Nephron (organoid): ENCODE data around the gene TUBB4B.
A peak's percentile ranks its signal among the peaks of the same experiment; 100 is the strongest.

Source experiments
- H3K27ac Mint-ChIP-seq, 3 experiments: 2 replicates each; pipeline ENCODE4 v1.8.0; 2020; ENCODE audit warnings: mixed read lengths in 3 of 3, mild to moderate bottlenecking in 2 of 3, moderate library complexity in 1 of 3
- H3K27me3 Mint-ChIP-seq: 2 replicates; pipeline ENCODE4 v1.8.0; 2021; ENCODE audit warnings: low read depth, mild to moderate bottlenecking, moderate library complexity, mixed read lengths
- H3K36me3 Mint-ChIP-seq: 2 replicates; pipeline ENCODE4 v1.8.0; 2020; ENCODE audit warnings: low read depth, mixed read lengths
- H3K4me1 Mint-ChIP-seq: 2 replicates; pipeline ENCODE4 v1.8.0; 2020; ENCODE audit warnings: mixed read lengths
- H3K4me3 Mint-ChIP-seq, 3 experiments: 2 replicates each; pipeline ENCODE4 v1.8.0; 2020; ENCODE audit warnings: mild to moderate bottlenecking in 3 of 3, mixed read lengths in 3 of 3, moderate library complexity in 2 of 3
- H3K9me3 Mint-ChIP-seq: 2 replicates; pipeline ENCODE4 v1.8.0; 2020; ENCODE audit warnings: mixed read lengths
- TF ChIP-seq, protein P1 (sequence below), 3 experiments: fragments of 200-600 bp; sonication (generic); IDR thresholded peaks; one replicate each; pipeline ENCODE4 v1.5.0; 2021; ENCODE audit warnings: antibody characterized with exemption in 3 of 3; ENCODE audit not compliant: unreplicated experiment in 3 of 3

Gene TUBB4B

DNA sequence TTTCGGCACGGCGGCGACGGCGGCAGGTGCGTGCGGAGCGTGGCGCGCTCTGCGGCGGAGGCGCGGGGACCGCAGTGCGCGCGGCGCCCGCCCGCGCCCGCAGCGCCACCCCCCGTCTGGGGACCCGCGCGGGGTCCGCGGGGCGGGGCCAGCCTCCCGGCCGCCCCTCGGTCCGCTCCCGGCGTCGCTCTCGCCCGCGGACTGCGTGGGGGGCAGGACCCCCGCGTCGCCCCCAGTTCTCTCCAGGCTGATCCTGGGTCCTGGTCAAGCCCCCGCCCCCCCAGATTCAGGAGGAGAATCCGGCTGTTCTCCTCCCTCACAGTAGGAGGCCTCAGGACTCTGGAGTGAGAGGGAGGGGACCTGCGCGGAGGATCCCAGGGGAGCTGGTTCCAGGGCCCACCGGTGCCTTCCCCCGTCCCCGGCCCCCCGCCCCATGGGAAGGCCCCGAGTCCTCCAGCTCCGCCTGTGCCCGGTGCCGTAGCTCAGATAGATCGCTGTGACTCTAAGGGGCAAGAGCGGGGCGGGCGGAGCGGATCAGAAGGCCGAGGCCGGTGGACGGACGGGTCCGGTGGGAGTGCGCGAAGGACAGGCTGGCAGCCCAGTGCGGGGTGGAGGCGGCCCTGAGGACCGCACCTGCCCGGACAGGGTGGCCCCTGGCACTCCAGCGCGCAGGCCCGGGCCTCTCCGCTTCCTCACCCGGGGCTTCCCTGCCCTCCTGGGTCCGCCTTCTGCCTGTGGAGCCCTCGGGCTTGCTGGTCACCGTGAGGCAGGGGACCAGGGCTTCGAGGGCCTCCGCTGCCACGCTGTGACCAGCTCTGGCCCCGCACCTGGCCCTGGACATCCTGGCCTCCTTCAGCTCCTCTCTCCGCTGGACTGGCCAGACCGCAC, 18.7 kb upstream of the TUBB4B start, which contains the start of gene RNF208:
Gene RNF208 (minus strand): TSS at position 51 of the 888 bp plus-strand sequence. CDS start 1,028 bp downstream, outside the sequence.
- Mint-ChIP-seq H3K27ac (peak within 1 kb of the TSS in 2 of 3 experiments; percentile 68 to 74), H3K4me3 (peak within 1 kb of the TSS; percentile 84), H3K27me3 (peaks cover under 1% of the 10 kb centered on the region), H3K36me3 (no peaks in the 10 kb centered on the region), H3K4me1 (peaks cover 1% of the 10 kb centered on the region), H3K9me3 (no peaks in the 10 kb centered on the region)
- TF ChIP-seq, protein P1, sequence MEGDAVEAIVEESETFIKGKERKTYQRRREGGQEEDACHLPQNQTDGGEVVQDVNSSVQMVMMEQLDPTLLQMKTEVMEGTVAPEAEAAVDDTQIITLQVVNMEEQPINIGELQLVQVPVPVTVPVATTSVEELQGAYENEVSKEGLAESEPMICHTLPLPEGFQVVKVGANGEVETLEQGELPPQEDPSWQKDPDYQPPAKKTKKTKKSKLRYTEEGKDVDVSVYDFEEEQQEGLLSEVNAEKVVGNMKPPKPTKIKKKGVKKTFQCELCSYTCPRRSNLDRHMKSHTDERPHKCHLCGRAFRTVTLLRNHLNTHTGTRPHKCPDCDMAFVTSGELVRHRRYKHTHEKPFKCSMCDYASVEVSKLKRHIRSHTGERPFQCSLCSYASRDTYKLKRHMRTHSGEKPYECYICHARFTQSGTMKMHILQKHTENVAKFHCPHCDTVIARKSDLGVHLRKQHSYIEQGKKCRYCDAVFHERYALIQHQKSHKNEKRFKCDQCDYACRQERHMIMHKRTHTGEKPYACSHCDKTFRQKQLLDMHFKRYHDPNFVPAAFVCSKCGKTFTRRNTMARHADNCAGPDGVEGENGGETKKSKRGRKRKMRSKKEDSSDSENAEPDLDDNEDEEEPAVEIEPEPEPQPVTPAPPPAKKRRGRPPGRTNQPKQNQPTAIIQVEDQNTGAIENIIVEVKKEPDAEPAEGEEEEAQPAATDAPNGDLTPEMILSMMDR (IDR thresholded peaks at IDR 0.05; ENCODE audit: unreplicated experiment in 3 of 3): no peak

DNA sequence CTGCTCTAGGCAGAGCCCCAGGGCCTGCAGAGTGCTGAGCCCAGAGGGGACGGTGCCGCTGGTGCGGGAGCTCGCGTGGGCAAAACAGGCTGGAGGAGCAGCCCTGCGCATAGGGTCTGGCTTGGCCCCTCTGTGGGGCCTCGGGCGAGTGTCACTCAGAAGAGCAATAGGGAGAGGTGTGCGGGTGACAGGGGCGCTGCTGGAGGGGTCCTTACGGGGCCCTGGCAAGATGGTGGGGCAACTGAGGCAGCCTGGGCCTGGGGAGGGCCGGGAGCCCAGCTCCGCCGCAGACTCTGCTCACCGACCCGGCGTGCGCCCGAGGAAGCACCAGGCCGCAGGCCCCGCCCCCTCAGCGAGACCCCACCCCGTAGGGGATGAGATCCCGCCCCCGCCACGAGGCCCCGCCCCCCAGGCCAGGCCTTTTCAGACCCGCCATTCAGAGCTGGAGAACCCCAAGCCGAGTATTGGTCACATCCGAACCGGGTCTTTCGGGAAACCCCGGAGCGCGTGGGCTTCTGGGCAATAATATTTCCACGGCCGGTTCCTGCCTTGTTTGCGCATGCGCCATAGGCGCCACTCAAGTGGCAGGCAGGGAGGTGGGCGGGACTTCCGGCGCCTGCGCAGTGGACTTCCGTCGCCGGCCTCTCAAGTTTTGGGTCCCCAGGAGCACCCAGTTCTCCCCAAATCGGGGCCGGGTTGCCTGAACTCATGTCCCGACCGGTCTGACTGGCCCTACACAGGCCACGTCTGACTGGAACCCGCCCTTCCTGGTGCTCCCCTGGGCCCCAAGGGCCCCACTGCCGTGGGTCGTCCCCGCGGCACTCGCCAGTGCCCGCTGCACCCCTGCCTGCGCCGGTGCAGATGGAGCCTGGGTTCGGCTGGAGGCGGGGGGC, 17.8 kb upstream of the TUBB4B start:
- TF ChIP-seq, protein P1 (IDR thresholded peaks at IDR 0.05; ENCODE audit: unreplicated experiment in 3 of 3): no peak
- peaks cover 4% of the 10 kb centered on the region for H3K27me3 Mint-ChIP-seq

DNA sequence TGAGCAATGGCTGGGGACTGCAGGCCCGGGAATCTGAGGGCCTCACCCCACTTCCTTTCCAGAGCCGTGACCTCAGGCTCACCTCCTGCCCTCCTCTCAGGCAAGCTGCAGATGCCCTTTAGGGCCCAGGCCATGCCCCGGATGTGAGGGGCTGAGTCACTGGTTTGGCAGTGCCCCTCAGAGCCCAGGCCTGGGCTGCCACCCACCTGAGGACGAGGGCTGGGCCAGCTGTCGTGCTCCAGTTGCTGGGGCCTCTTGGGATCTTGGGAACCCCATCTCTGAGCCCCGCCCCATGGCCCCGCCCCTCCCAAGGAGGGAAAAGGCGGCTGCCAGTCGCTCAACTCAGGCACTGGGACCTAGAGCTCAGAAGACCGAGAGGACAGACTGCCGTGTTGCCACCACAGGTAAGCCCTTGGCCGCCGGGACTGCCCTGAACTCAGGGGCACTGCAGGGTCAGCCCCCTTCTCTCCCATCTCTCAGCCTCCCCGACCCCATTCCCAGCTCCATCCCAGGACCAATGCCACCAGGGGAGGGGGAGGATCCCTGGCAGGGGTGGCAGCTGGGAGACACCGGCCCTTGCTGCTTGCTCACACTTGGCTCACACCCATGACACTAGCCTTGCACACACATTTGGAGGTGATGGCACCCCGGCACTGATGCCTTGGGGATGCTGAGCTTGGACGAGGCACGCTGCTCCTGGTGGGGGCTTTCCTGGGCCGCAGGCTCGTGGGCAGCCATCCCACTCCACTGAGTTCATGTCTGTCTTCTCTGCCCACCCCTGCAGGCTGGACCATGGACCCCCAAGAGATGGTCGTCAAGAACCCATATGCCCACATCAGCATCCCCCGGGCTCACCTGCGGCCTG, 16.0 kb upstream of the TUBB4B start, which contains the start of gene CYSRT1:
Gene CYSRT1 (plus strand): TSS at position 345 of the 865 bp plus-strand sequence. CDS start 448 bp downstream, at position 793.
- Mint-ChIP-seq H3K27me3 (peaks cover 4% of the 10 kb centered on the region), H3K9me3 (no peaks in the 10 kb centered on the region), H3K4me1 (peaks cover 5% of the 10 kb centered on the region), H3K36me3 (no peaks in the 10 kb centered on the region), H3K27ac (peak within 1 kb of the TSS in 1 of 3 experiments; percentile 76), H3K4me3 (peak within 1 kb of the TSS; percentile 84)
- TF ChIP-seq, protein P1 (IDR thresholded peaks at IDR 0.05; ENCODE audit: unreplicated experiment in 3 of 3): no peak

More for the DNA sequence above, 17.8 kb upstream of the TUBB4B start:
- Mint-ChIP-seq H3K4me3 (peak overlapping the region; percentile 84), H3K27ac (peak overlapping the region in 2 of 3 experiments; percentile 68 to 74), H3K4me1 (peaks cover 5% of the 10 kb centered on the region), H3K9me3 (no peaks in the 10 kb centered on the region), H3K36me3 (no peaks in the 10 kb centered on the region)

DNA sequence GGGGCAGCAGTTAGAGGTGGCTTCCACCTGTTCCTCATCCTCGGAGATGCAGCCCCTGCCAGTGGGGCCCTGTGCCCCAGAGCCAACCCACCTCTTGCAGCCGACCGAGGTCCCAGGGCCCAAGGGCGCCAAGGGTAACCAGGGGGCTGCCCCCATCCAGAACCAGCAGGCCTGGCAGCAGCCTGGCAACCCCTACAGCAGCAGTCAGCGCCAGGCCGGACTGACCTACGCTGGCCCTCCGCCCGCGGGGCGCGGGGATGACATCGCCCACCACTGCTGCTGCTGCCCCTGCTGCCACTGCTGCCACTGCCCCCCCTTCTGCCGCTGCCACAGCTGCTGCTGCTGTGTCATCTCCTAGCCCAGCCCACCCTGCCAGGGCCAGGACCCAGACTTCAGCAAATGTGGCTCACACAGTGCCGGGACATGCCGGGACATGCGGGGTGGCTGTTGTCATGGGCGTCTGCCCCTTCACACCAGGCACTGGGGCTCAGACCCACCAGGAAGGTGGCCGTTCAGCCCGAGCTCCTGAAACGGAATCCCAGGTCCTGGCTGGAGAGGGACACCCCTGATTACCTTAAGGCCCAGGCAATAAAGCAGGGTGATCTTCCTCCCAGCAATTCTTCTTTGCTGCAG, 15.3 kb upstream of the TUBB4B start:
- Mint-ChIP-seq H3K4me1 (peaks cover 5% of the 10 kb centered on the region), H3K4me3 (peak overlapping the region in 2 of 3 experiments; percentile 37 to 44), H3K36me3 (no peaks in the 10 kb centered on the region), H3K27ac (no peak overlapping the region), H3K9me3 (no peaks in the 10 kb centered on the region), H3K27me3 (peaks cover 4% of the 10 kb centered on the region)
- TF ChIP-seq, protein P1 (IDR thresholded peaks at IDR 0.05; ENCODE audit: unreplicated experiment in 3 of 3): no peak
